HCT116 (cell line): ENCODE measurements around the gene CNBD2.

Experiments used
- CTCF ChIP-seq, 3 experiments: fragments of 200-600 bp in 1 of 3; sonication (generic) in 1 of 3; IDR thresholded peaks in 2 of 3; conservative IDR thresholded peaks in 1 of 3; 2 replicates each; pipeline ENCODE4 v1.5.1; 2012 to 2017; ENCODE audit warnings: low read depth in 2 of 3, low read length in 2 of 3, antibody characterized with exemption in 1 of 3, borderline replicate concordance in 1 of 3, control low read depth in 1 of 3, mild to moderate bottlenecking in 1 of 3, mixed read lengths in 1 of 3, mixed run types in 1 of 3, moderate library complexity in 1 of 3; ENCODE audit not compliant: insufficient read depth in 1 of 3
- MAX ChIP-seq: IDR thresholded peaks from 2 replicates; pipeline ENCODE4 v1.6.1; 2012
- POLR2A ChIP-seq: IDR thresholded peaks from 2 replicates; pipeline ENCODE4 v1.7.0; 2011; ENCODE audit warnings: borderline replicate concordance; ENCODE audit not compliant: insufficient read depth, insufficient read length; ENCODE audit errors: extremely low read depth
- SIN3A ChIP-seq: IDR thresholded peaks from 2 replicates; pipeline ENCODE4 v1.6.1; 2012; ENCODE audit warnings: low read depth
- SP1 ChIP-seq: IDR thresholded peaks from 2 replicates; pipeline ENCODE4 v1.6.1; 2012; ENCODE audit warnings: low read depth
- SRF ChIP-seq: IDR thresholded peaks from 2 replicates; pipeline ENCODE4 v1.6.1; 2012; ENCODE audit warnings: low read depth
- ZNF274 ChIP-seq: fragments of 200-500 bp; sonication (Bioruptor generic); IDR thresholded peaks from 2 replicates; pipeline ENCODE4 v1.6.1; 2014; ENCODE audit warnings: mild to moderate bottlenecking, low read depth, low read length, inconsistent platforms

- TF ChIP-seq CTCF (IDR thresholded peaks at IDR 0.05 in 2 of 3, conservative IDR thresholded peaks at IDR 0.05 in 1 of 3; ENCODE audit: borderline replicate concordance in 1 of 3, insufficient read depth in 1 of 3, low read depth in 2 of 3, low read length in 2 of 3) = no peak
- TF ChIP-seq SIN3A = no peak
- TF ChIP-seq ZNF274 = no peak
- TF ChIP-seq MAX = no peak
- TF ChIP-seq SRF = no peak
- TF ChIP-seq SP1 = no peak
- no peak for TF ChIP-seq POLR2A
Observed at GRCh38 chr20:36030149-36030548, 61.8 kb downstream of the CNBD2 start.
